Kidney (tissue), 14 donors: ENCODE data around the gene GNPAT. TPM values are rescaled to one million over a fixed set of nuclear protein-coding genes. Genes with fewer than 3 reads are reported as not detected.

ENCODE experiments used
- DNase-seq, 5 donors: peaks; one replicate each; pipeline ENCODE4 v3.0.0-alpha.2; 2013 to 2020
- FAIRE-seq: peaks from 2 replicates; lab custom pipeline; 2012; peaks lifted over from hg19 to GRCh38; lab: Jason Lieb, UNC
- H3K27ac ChIP-seq, 2 donors: one replicate each; pipeline ENCODE4 v1.7.0; 2013; ENCODE audit warnings: low read depth in 2 of 2, low read length in 2 of 2, inconsistent platforms in 1 of 2
- H3K27me3 ChIP-seq: one replicate; pipeline ENCODE4 v1.7.1; 2013; ENCODE audit warnings: low read length, inconsistent platforms; ENCODE audit not compliant: control insufficient read depth, insufficient read depth
- H3K36me3 ChIP-seq, 3 donors: one replicate each; pipeline versions ENCODE4 v1.7.0 to v1.7.1; 2013; ENCODE audit warnings: low read length in 3 of 3, control low read depth in 1 of 3, inconsistent platforms in 1 of 3; ENCODE audit not compliant: insufficient read depth in 3 of 3, control insufficient read depth in 2 of 3
- H3K4me1 ChIP-seq, 3 donors: one replicate each; pipeline versions ENCODE4 v1.7.0 to v1.7.1; 2013; ENCODE audit warnings: low read length in 3 of 3, inconsistent platforms in 1 of 3, low read depth in 1 of 3; ENCODE audit not compliant: control insufficient read depth in 2 of 3, insufficient read depth in 2 of 3
- H3K4me3 ChIP-seq, 3 donors: one replicate each; pipeline versions ENCODE4 v1.7.0 to v1.8.1; 2013; ENCODE audit warnings: low read length in 3 of 3, control low read depth in 1 of 3, inconsistent platforms in 1 of 3
- H3K9ac ChIP-seq, 3 donors: one replicate each; pipeline versions ENCODE4 v1.7.0 to v1.7.1; 2013; ENCODE audit warnings: low read length in 3 of 3, control low read depth in 1 of 3, inconsistent platforms in 1 of 3
- H3K9me3 ChIP-seq, 3 donors: one replicate each; pipeline versions ENCODE4 v1.7.0 to v1.7.1; 2013; ENCODE audit warnings: low read length in 3 of 3, control low read depth in 1 of 3, inconsistent platforms in 1 of 3; ENCODE audit not compliant: control insufficient read depth in 2 of 3, insufficient read depth in 1 of 3
- intact Hi-C: fragments of 100-400 bp; cut with DNase I; formaldehyde crosslinking; loops from one replicate; pipeline ENCODE4 v1.11.1; 2022
- polyA plus RNA-seq: library from polyadenylated mRNA; stranded (reverse); fragments of 350-450 nt; fragmentation: Illumina TruSeq; extraction: RNeasy Lipid Tissue Mini Kit (QIAGEN cat#74804); gene quantifications from one replicate; pipeline ENCODE4 v1.2.3, GENCODE V29; 2014; ENCODE audit warnings: low read depth, low replicate concordance; ENCODE audit not compliant: insufficient read depth
- total RNA-seq: library from RNA; stranded (reverse); fragmentation: NEBNext Ultra II Directional; extraction: Animal tissue kit (Norgen Biotek cat#: 25700); gene quantifications from one replicate; pipeline ENCODE4 v1.2.1, GENCODE V29; 2021
- TF ChIP-seq, protein P1 (sequence below): IDR thresholded peaks from 3 replicates; pipeline ENCODE4 v1.5.1; 2012; ENCODE audit warnings: mild to moderate bottlenecking, moderate library complexity, borderline replicate concordance; ENCODE audit not compliant: insufficient read depth; ENCODE audit errors: extremely low read depth
- donor health status: control.
- donor health status: control.
- donor health status: control.
- donor health status: control.
- donor health status: control.
- donor health status: DM: yes; HTN: yes; CAD: no.
- donor health status: Normal renal cell carcinoma (clear cell type).

The GNPAT gene
- total and polyA plus RNA-seq, 2 donors from 2014 or later = 31.2 to 33.7 TPM

DNA sequence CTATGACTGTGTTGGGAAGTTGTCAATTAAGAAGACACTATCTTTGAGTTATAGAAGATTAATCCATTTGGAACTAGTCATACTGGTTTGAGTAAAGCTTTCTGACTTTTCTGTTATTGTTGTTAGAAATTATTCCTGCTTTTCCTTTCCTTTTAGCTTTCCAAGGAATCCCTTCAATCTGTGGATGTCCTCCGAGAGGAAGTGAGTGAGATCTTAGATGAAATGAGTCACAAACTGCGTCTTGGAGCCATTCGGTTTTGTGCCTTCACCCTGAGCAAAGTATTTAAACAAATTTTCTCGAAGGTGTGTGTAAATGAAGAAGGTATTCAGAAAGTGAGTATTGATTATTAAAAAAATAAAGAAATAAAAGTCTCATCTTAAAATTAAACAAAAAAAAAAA lies 19.3 kb downstream of the GNPAT start:
- H3K27me3 ChIP-seq = no peaks in the 10 kb centered on the region
- H3K9me3 ChIP-seq = no peaks in the 10 kb centered on the region
- DNase-seq (no peak), FAIRE-seq (no peak)
- no peak overlapping the region for H3K4me3 ChIP-seq
- no peaks in the 10 kb centered on the region for H3K4me1 ChIP-seq
- H3K9ac ChIP-seq = no peak overlapping the region
- intact Hi-C loops = no loop called here
- H3K36me3 ChIP-seq = peaks cover 9 to 44% (median 24%) of the 10 kb centered on the region in 3 donors
- TF ChIP-seq, protein P1, sequence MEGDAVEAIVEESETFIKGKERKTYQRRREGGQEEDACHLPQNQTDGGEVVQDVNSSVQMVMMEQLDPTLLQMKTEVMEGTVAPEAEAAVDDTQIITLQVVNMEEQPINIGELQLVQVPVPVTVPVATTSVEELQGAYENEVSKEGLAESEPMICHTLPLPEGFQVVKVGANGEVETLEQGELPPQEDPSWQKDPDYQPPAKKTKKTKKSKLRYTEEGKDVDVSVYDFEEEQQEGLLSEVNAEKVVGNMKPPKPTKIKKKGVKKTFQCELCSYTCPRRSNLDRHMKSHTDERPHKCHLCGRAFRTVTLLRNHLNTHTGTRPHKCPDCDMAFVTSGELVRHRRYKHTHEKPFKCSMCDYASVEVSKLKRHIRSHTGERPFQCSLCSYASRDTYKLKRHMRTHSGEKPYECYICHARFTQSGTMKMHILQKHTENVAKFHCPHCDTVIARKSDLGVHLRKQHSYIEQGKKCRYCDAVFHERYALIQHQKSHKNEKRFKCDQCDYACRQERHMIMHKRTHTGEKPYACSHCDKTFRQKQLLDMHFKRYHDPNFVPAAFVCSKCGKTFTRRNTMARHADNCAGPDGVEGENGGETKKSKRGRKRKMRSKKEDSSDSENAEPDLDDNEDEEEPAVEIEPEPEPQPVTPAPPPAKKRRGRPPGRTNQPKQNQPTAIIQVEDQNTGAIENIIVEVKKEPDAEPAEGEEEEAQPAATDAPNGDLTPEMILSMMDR = no peak
- H3K27ac ChIP-seq = no peak overlapping the region

DNA sequence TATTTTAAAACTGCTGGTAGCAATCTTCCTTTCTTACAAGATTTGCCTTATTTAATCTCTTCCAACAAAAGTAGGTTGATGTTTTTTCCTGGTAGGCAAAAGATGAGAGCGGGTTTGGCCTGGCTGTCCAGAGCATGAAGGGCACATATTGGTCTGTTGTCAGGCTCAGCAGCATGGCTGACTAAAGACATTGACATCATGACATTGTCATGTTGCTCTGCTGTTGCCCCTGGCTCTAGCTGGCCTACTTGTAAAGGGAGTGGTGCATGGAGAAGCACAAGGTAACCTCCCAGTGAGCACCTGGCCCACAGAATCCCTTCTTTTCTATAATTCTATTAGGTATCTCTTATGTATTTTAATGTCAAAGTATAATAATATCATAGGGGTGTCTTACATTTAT lies 23.6 kb downstream of the GNPAT start:
- TF ChIP-seq, protein P1 = no peak
- intact Hi-C loops = no loop called here
- H3K4me3 ChIP-seq = no peak overlapping the region
- DNase-seq = no peak
- H3K9me3 ChIP-seq = no peaks in the 10 kb centered on the region
- H3K27ac ChIP-seq = no peak overlapping the region
- no peaks in the 10 kb centered on the region for H3K4me1 ChIP-seq
- no peaks in the 10 kb centered on the region for H3K27me3 ChIP-seq
- H3K9ac ChIP-seq = no peak overlapping the region
- H3K36me3 ChIP-seq = peaks cover 14 to 52% (median 34%) of the 10 kb centered on the region in 3 donors
- FAIRE-seq = no peak

DNA sequence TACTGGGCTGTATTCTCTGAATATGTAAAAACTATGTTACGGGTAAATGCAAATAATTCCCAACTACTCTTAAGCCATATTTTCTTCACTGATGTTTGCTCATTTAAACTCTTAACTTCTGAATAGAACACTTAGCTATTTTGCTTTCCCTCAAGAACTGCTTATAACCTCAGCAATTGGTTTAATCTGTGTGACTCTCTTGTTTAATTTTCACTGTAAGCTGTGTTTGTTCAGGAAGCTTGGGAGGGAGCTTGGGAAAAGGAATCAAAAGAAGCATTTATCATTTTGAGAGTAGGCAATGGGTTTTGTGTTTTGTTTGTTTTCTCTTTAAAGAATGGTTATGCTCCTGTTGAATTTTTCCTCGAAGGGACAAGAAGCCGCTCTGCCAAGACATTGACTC lies 24.4 kb downstream of the GNPAT start:
- no peak for FAIRE-seq
- peaks cover 14 to 45% (median 33%) of the 10 kb centered on the region in 3 donors for H3K36me3 ChIP-seq

More for the DNA sequence above, 24.4 kb downstream of the GNPAT start:
- DNase-seq = no peak
- intact Hi-C loops = no loop called here
- Histone ChIP-seq H3K9me3 (no peaks in the 10 kb centered on the region), H3K4me1 (no peaks in the 10 kb centered on the region), H3K27me3 (no peaks in the 10 kb centered on the region), H3K27ac (no peak overlapping the region), H3K9ac (no peak overlapping the region), H3K4me3 (no peak overlapping the region)
- TF ChIP-seq, protein P1 = no peak
